ENCODE results near the gene SOCS7. TPM values are rescaled to one million over a fixed set of nuclear protein-coding genes. Genes with fewer than 3 reads are reported as not detected.
A peak's percentile ranks its signal among the peaks of the same experiment; 100 is the strongest.

The SOCS7 gene
- total and polyA plus RNA-seq, 2 donors (not counting 1 experiment from before 2014, with no cell fraction given): 4.8 to 9.4 TPM

GRCh38 chr17:38429476-38430100, 77.9 kb downstream of the SOCS7 start:
- Histone ChIP-seq H4K20me1 (ENCODE audit: control insufficient read depth, extremely low read depth, insufficient read depth, low read length) (no peaks in the 10 kb centered on the region), H3K27me3 (ENCODE audit: control insufficient read depth, insufficient read depth, low read length) (no peaks in the 10 kb centered on the region), H3K4me1 (ENCODE audit: control insufficient read depth, extremely low read depth, insufficient read depth, low read length) (peaks cover 20% of the 10 kb centered on the region), H3K9me3 (ENCODE audit: control insufficient read depth, insufficient read depth, low read depth, low read length) (no peaks in the 10 kb centered on the region), H3K9ac (ENCODE audit: insufficient read depth, low read length) (no peak overlapping the region), H2AFZ (ENCODE audit: low read length) (no peak overlapping the region), H3K36me3 (ENCODE audit: control insufficient read depth, insufficient read depth, low read length) (peaks cover 7% of the 10 kb centered on the region), H3K4me2 (ENCODE audit: extremely low read depth, insufficient read depth, low read length) (peak overlapping the region; percentile 94), H3K27ac (ENCODE audit: insufficient read depth, low read length) (peak overlapping the region; percentile 63), H3K4me3 (replicated peaks in 1 of 4; ENCODE audit: control extremely low read depth in 1 of 4, insufficient read depth in 1 of 4, low read depth in 3 of 4, low read length in 4 of 4) (peak overlapping the region; percentile 63 to 80 (median 78)), H3K79me2 (ENCODE audit: control insufficient read depth, insufficient read depth, low read length) (peaks cover 46% of the 10 kb centered on the region)
- no peak for TF ChIP-seq CTCF (conservative IDR thresholded peaks at IDR 0.05 in 1 of 2, IDR thresholded peaks at IDR 0.05 in 1 of 2; ENCODE audit: low read depth in 1 of 2, low read length in 2 of 2)
- no peak for TF ChIP-seq EZH2 (IDR thresholded peaks at IDR 0.05; ENCODE audit: low read length, missing control alignments)
- no peak for DNase-seq (ENCODE audit: low read depth in 2 of 2)

- Histone ChIP-seq H3K4me1 (ENCODE audit: control insufficient read depth, extremely low read depth, insufficient read depth, low read length) (peaks cover 20% of the 10 kb centered on the region), H3K9ac (ENCODE audit: insufficient read depth, low read length) (no peak overlapping the region), H3K27ac (ENCODE audit: insufficient read depth, low read length) (no peak overlapping the region), H2AFZ (ENCODE audit: low read length) (no peak overlapping the region), H3K79me2 (ENCODE audit: control insufficient read depth, insufficient read depth, low read length) (peaks cover 53% of the 10 kb centered on the region), H3K4me3 (replicated peaks in 1 of 4; ENCODE audit: control extremely low read depth in 1 of 4, insufficient read depth in 1 of 4, low read depth in 3 of 4, low read length in 4 of 4) (peak overlapping the region; percentile 21 to 79 (median 70)), H3K27me3 (ENCODE audit: control insufficient read depth, insufficient read depth, low read length) (no peaks in the 10 kb centered on the region), H3K36me3 (ENCODE audit: control insufficient read depth, insufficient read depth, low read length) (peaks cover 7% of the 10 kb centered on the region), H3K9me3 (ENCODE audit: control insufficient read depth, insufficient read depth, low read depth, low read length) (no peaks in the 10 kb centered on the region), H3K4me2 (ENCODE audit: extremely low read depth, insufficient read depth, low read length) (peak overlapping the region; percentile 94), H4K20me1 (ENCODE audit: control insufficient read depth, extremely low read depth, insufficient read depth, low read length) (no peaks in the 10 kb centered on the region)
- TF ChIP-seq EZH2 (IDR thresholded peaks at IDR 0.05; ENCODE audit: low read length, missing control alignments) (no peak), CTCF (conservative IDR thresholded peaks at IDR 0.05 in 1 of 2, IDR thresholded peaks at IDR 0.05 in 1 of 2; ENCODE audit: low read depth in 1 of 2, low read length in 2 of 2) (no peak)
- peak; percentile 51 to 66 for DNase-seq (ENCODE audit: low read depth in 2 of 2)
Measured at GRCh38 chr17:38430316-38430715, 78.7 kb downstream of the SOCS7 start.

- Histone ChIP-seq H3K4me1 (ENCODE audit: control insufficient read depth, extremely low read depth, insufficient read depth, low read length) (peaks cover 20% of the 10 kb centered on the region), H2AFZ (ENCODE audit: low read length) (no peak overlapping the region), H3K4me2 (ENCODE audit: extremely low read depth, insufficient read depth, low read length) (peak overlapping the region; percentile 94), H3K27ac (ENCODE audit: insufficient read depth, low read length) (no peak overlapping the region), H3K36me3 (ENCODE audit: control insufficient read depth, insufficient read depth, low read length) (peaks cover 7% of the 10 kb centered on the region), H3K27me3 (ENCODE audit: control insufficient read depth, insufficient read depth, low read length) (no peaks in the 10 kb centered on the region), H3K9ac (ENCODE audit: insufficient read depth, low read length) (no peak overlapping the region), H3K79me2 (ENCODE audit: control insufficient read depth, insufficient read depth, low read length) (peaks cover 55% of the 10 kb centered on the region), H3K9me3 (ENCODE audit: control insufficient read depth, insufficient read depth, low read depth, low read length) (no peaks in the 10 kb centered on the region), H4K20me1 (ENCODE audit: control insufficient read depth, extremely low read depth, insufficient read depth, low read length) (no peaks in the 10 kb centered on the region), H3K4me3 (replicated peaks in 1 of 4; ENCODE audit: control extremely low read depth in 1 of 4, insufficient read depth in 1 of 4, low read depth in 3 of 4, low read length in 4 of 4) (no peak overlapping the region)
- no peak for DNase-seq (ENCODE audit: low read depth in 2 of 2)
- TF ChIP-seq CTCF (conservative IDR thresholded peaks at IDR 0.05 in 1 of 2, IDR thresholded peaks at IDR 0.05 in 1 of 2; ENCODE audit: low read depth in 1 of 2, low read length in 2 of 2): no peak
- no peak for TF ChIP-seq EZH2 (IDR thresholded peaks at IDR 0.05; ENCODE audit: low read length, missing control alignments)
Measured at GRCh38 chr17:38430822-38431221, 79.2 kb downstream of the SOCS7 start.
